OCI-LY1 (cell line): ENCODE data around the gene DICER1.

Experiments
- H2AFZ ChIP-seq: fragments of 200-600 bp; sonication (generic), shearing (Covaris generic); 2 replicates; pipeline ENCODE4 v1.6.0; 2014; ENCODE audit warnings: antibody characterized with exemption, mild to moderate bottlenecking, low read length
- H3F3A ChIP-seq: fragments of 200-600 bp; sonication (generic), shearing (Covaris generic); 2 replicates; pipeline ENCODE4 v1.6.0; 2014; ENCODE audit warnings: mild to moderate bottlenecking, antibody characterized with exemption, low read length, moderate library complexity; ENCODE audit not compliant: insufficient read depth
- H3K27ac ChIP-seq: fragments of 200-600 bp; sonication (generic); 2 replicates; pipeline ENCODE4 v1.5.1; 2014; ENCODE audit warnings: low read length, mixed run types, mild to moderate bottlenecking, low read depth; ENCODE audit not compliant: poor library complexity, severe bottlenecking
- H3K27me3 ChIP-seq: fragments of 200-600 bp; sonication (generic); 2 replicates; pipeline ENCODE4 v1.6.0; 2014; ENCODE audit warnings: antibody characterized with exemption, mild to moderate bottlenecking, low read length, moderate library complexity; ENCODE audit not compliant: insufficient read depth
- H3K36me3 ChIP-seq: fragments of 200-600 bp; sonication (generic); 2 replicates; pipeline ENCODE4 v1.6.1; 2014; ENCODE audit warnings: mild to moderate bottlenecking, antibody characterized with exemption, low read length, moderate library complexity, mixed read lengths; ENCODE audit not compliant: insufficient read depth
- H3K4me1 ChIP-seq: fragments of 200-600 bp; sonication (generic); 2 replicates; pipeline ENCODE4 v1.5.1; 2014; ENCODE audit warnings: mild to moderate bottlenecking, low read length, moderate library complexity; ENCODE audit not compliant: insufficient read depth, severe bottlenecking
- H3K4me2 ChIP-seq: fragments of 200-600 bp; sonication (generic), shearing (Covaris generic); 2 replicates; pipeline ENCODE4 v1.6.1; 2014; ENCODE audit warnings: low read length
- H3K4me3 ChIP-seq: fragments of 200-600 bp; sonication (generic); 2 replicates; pipeline ENCODE4 v1.5.1; 2014; ENCODE audit warnings: low read length, low read depth, mild to moderate bottlenecking, mixed read lengths; ENCODE audit not compliant: poor library complexity, severe bottlenecking
- H3K79me2 ChIP-seq: fragments of 200-600 bp; shearing (Covaris generic); 2 replicates; pipeline ENCODE4 v1.6.1; 2016; ENCODE audit warnings: mixed run types, low read length, mixed read lengths; ENCODE audit not compliant: insufficient read depth
- H3K9ac ChIP-seq: fragments of 200-600 bp; sonication (generic), shearing (Covaris generic); 2 replicates; pipeline ENCODE4 v1.6.1; 2014; ENCODE audit warnings: mild to moderate bottlenecking, low read length, mixed read lengths
- H3K9me2 ChIP-seq: fragments of 200-600 bp; sonication (generic), shearing (Covaris generic); 2 replicates; pipeline ENCODE4 v1.6.1; 2014; ENCODE audit warnings: low read depth, mild to moderate bottlenecking, low read length, mixed read lengths
- H3K9me3 ChIP-seq: fragments of 200-600 bp; shearing (Covaris generic); 2 replicates; pipeline ENCODE4 v1.6.1; 2014; ENCODE audit warnings: low read length, mixed read lengths
- H4K20me1 ChIP-seq: fragments of 200-600 bp; sonication (generic), shearing (Covaris generic); 2 replicates; pipeline ENCODE4 v1.6.0; 2016; ENCODE audit warnings: mild to moderate bottlenecking, low read length; ENCODE audit not compliant: insufficient read depth
- EZH2 ChIP-seq: fragments of 200-600 bp; sonication (generic), shearing (Covaris generic); IDR thresholded peaks from 2 replicates; pipeline ENCODE4 v1.8.0; 2017; ENCODE audit warnings: borderline replicate concordance, mixed run types, mild to moderate bottlenecking, antibody characterized with exemption, low read length, moderate library complexity, mixed read lengths
- TF ChIP-seq, protein P1 (sequence below): fragments of 200-600 bp; sonication (generic), shearing (Covaris generic); IDR thresholded peaks from 2 replicates; pipeline ENCODE4 v1.5.1; 2017; ENCODE audit warnings: mild to moderate bottlenecking, antibody characterized with exemption, low read length, moderate library complexity, mixed read lengths

Gene DICER1

DNA sequence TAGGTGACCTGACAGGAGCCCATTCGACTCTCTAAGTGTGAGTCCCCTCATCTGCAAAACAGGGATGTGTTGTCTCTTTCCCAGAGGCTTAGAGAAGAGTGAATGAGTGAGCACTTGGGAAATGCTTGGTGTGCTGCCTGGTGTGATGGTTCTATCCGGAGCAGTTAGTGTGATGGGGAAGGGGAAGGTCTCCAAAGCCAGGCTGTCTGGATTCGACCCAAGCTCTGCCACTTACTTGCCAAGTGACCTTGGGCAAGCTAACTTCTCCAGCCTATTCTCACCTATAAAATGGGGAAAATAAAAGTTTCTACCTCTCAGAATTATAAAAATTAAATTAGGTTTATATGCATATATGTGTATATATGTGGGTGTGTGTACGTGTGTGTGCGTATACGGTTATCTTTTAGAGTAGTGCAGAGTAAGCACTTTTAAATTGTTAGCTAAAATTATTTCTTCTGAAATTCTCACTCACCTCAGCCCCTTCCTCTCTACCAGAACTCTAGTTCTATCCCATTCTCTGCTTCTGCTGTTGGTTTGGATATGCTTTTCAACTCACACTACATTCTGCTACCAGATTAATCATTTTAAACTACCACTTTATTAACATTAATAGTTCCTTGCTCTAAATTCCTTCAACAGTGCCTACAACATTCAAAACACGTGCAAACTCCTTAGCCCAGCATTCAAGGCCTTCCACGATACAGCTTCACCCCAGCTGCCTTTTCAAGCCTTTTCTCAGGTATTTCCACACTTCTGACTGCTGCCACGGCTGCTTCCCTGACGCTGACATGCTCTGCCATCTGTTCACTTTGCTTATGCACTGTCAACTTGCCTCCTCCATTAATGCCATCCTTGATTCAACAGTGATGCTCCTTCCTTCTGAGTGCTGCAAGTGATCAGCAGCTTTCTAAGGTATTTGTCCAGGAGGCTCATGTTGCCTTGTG, 55.3 kb downstream of the DICER1 start:
- H3K4me3 ChIP-seq: no peak overlapping the region
- no peaks in the 10 kb centered on the region for H3K4me1 ChIP-seq
- H3K4me2 ChIP-seq: no peak overlapping the region
- no peak overlapping the region for H3K27ac ChIP-seq
- no peaks in the 10 kb centered on the region for H3K9me3 ChIP-seq
- H3K36me3 ChIP-seq: peaks cover 54% of the 10 kb centered on the region
- H3K27me3 ChIP-seq: no peaks in the 10 kb centered on the region
- no peak overlapping the region for H3K9ac ChIP-seq
- no peaks in the 10 kb centered on the region for H4K20me1 ChIP-seq
- no peaks in the 10 kb centered on the region for H3K79me2 ChIP-seq
- no peak overlapping the region for H2AFZ ChIP-seq
- no peaks in the 10 kb centered on the region for H3K9me2 ChIP-seq
- H3F3A ChIP-seq: no peaks in the 10 kb centered on the region
- TF ChIP-seq, protein P1, sequence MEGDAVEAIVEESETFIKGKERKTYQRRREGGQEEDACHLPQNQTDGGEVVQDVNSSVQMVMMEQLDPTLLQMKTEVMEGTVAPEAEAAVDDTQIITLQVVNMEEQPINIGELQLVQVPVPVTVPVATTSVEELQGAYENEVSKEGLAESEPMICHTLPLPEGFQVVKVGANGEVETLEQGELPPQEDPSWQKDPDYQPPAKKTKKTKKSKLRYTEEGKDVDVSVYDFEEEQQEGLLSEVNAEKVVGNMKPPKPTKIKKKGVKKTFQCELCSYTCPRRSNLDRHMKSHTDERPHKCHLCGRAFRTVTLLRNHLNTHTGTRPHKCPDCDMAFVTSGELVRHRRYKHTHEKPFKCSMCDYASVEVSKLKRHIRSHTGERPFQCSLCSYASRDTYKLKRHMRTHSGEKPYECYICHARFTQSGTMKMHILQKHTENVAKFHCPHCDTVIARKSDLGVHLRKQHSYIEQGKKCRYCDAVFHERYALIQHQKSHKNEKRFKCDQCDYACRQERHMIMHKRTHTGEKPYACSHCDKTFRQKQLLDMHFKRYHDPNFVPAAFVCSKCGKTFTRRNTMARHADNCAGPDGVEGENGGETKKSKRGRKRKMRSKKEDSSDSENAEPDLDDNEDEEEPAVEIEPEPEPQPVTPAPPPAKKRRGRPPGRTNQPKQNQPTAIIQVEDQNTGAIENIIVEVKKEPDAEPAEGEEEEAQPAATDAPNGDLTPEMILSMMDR: no peak
- no peak for TF ChIP-seq EZH2

DNA sequence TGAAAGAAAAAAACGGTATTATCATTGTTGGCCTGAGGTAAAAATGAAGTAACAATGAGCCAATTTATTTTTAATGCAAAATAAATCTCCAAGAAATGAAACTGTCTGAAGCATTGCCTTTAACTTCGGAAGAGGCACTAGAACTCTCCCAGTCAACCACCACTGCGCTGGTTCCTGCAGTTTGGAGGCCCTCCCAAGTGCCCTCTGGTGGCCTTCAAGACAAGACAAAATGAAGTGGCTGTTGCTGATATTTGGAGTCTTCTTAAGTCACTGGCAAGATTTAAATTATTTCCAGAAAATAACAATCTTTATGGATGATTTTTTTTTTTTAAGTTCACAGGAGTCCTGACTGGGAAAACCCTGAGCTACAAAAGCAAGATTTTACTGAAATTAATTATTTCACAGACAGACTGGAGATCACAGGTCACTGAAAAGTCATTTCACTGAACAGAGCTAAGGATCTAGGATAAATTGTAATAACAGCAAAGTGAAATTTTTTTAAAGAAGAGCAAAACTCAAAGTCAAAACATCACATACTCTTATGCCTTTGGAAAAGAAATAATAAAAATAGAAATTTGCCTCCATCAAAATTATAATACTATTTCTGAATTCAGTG, 58.2 kb downstream of the DICER1 start:
- no peaks in the 10 kb centered on the region for H3K9me3 ChIP-seq
- TF ChIP-seq, protein P1: peak; percentile 72
- TF ChIP-seq EZH2: no peak

DNA sequence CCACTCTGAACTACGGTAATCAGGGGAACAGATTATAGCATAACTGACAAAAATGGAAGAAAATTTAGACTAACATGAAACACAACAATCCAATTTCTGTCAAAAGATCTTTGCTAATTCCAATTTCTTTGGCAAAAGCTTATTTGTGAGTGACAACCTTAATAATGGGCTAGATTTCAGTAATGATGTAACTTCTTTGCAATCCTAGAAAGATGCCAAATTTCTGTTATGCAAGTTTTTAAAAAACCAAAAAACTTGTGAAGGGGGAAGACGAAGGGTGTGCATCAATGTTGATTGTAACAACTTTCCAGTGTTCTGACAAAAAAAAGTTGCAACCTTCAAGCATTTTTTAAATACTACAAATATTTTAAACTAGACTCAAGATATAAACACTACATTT, 59.9 kb downstream of the DICER1 start:
- Histone ChIP-seq H3K27me3 (no peaks in the 10 kb centered on the region), H3K36me3 (peaks cover 40% of the 10 kb centered on the region), H3K79me2 (no peaks in the 10 kb centered on the region), H3K4me1 (no peaks in the 10 kb centered on the region), H3K9me2 (no peaks in the 10 kb centered on the region), H3K9ac (no peak overlapping the region), H3K4me3 (no peak overlapping the region), H3K9me3 (no peaks in the 10 kb centered on the region), H4K20me1 (no peaks in the 10 kb centered on the region), H3F3A (no peaks in the 10 kb centered on the region), H2AFZ (no peak overlapping the region), H3K27ac (no peak overlapping the region), H3K4me2 (no peak overlapping the region)
- TF ChIP-seq EZH2: no peak
- TF ChIP-seq, protein P1: no peak

More for the DNA sequence above, 58.2 kb downstream of the DICER1 start:
- Histone ChIP-seq H3K4me3 (no peak overlapping the region), H3K36me3 (peaks cover 48% of the 10 kb centered on the region), H3K9ac (no peak overlapping the region), H3K4me1 (no peaks in the 10 kb centered on the region), H4K20me1 (no peaks in the 10 kb centered on the region), H2AFZ (no peak overlapping the region), H3K27me3 (no peaks in the 10 kb centered on the region), H3K9me2 (no peaks in the 10 kb centered on the region), H3K79me2 (no peaks in the 10 kb centered on the region), H3K27ac (no peak overlapping the region), H3K4me2 (no peak overlapping the region), H3F3A (no peaks in the 10 kb centered on the region)
